C4-2B (cell line): Measurements from ENCODE around the gene ANXA11.

ENCODE experiments used
- CTCF ChIP-seq: fragments of 450-650 bp; conservative IDR thresholded peaks from 2 replicates; pipeline ENCODE4 v1.5.1; 2017; ENCODE audit warnings: mild to moderate bottlenecking
- ZFX ChIP-seq: fragments of 450-650 bp; IDR thresholded peaks from 2 replicates; pipeline ENCODE4 v1.6.1; 2017

GRCh38 chr10:80207768-80208370 lies 2.5 kb upstream of the ANXA11 start:
- TF ChIP-seq CTCF (no peak), ZFX (no peak)
